GM18951 (cell line): Measurements from ENCODE around the gene KRT1.

ENCODE experiments used
- POLR2A ChIP-seq: IDR thresholded peaks from 4 replicates; pipeline ENCODE4 v1.6.1; 2011; ENCODE audit warnings: mild to moderate bottlenecking; ENCODE audit not compliant: insufficient read length, insufficient read depth; ENCODE audit errors: extremely low read depth
- in situ Hi-C: fragments of 300-500 bp; cut with MboI; formaldehyde crosslinking; loops from one replicate; pipeline ENCODE4 v1.12.0; 2022; ENCODE audit warnings: low sequenced_read_pairs, mixed read lengths, inconsistent platforms; ENCODE audit not compliant: unreplicated experiment

The KRT1 gene

DNA sequence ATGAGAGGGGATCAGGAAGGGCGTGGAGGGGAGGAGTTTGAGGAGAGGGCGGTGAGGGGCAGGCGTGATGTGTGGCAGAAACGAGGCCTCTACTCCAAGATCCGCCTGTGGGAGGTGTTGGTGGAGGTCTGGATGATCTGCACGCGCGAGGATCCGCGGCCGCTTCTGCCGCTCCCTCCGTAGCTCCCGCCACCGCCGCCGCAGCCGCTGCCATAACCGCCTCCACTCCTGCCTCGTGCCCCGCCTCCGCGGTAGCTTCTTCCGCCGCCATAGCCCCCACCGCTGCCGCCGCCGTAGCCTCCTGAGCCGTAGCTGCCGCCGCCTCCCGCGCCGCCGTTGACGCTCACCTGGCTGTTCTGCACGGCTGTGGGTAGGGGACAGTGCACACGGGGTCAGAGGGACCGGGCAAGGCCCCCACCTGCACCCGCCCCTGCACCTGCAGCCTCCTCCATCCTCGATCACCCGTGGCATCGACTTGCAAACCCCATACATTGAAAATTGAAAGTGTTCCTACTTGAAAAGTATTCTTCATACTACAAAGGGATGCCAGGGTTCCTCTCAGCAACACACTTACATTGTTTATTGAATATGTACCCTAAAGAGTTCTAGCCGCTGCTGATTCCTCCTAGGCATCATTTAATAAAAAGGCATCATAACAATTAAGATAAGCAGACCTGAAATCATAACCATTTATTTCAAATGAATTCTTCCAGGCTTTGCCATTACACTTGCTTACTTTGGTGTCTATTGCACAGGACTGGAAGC is 11.1 kb upstream of the KRT1 start:
- in situ Hi-C loops: no loop called here
- TF ChIP-seq POLR2A: no peak

DNA sequence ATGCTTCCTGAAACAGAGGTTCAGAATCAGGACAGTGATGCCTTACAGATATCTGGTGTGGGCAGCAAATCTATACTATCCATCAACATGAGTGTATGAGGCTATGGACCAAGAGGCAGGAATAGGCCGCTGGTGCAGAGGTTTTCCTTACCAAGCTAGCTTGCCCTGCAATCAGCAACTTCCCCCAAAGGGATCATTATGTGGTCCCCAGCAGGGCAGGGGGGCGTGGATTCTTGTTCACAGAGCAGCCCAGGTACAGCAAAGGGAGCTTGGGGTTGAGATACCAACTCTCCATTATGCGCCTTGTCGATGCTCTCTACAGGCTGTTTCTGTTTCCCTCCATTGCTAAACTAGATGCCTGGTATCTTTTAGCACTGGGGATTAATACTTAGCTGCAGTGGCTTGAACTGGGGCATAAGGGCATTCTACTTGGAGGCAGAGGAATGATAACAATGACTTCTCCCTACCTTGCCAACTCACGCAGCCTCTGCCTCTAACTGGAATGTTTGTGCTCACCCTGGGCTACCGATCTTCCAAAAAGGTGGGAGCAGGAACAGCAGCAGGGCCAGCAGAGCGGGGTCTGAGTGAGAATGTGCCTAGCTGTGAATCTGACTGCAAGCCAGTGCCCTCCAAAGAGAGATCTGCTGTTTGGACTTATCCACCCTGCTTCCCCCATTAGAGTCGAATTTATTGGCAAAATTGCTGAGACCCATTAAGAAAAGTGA is 10.3 kb upstream of the KRT1 start:
- in situ Hi-C loops: no loop called here
- no peak for TF ChIP-seq POLR2A

DNA sequence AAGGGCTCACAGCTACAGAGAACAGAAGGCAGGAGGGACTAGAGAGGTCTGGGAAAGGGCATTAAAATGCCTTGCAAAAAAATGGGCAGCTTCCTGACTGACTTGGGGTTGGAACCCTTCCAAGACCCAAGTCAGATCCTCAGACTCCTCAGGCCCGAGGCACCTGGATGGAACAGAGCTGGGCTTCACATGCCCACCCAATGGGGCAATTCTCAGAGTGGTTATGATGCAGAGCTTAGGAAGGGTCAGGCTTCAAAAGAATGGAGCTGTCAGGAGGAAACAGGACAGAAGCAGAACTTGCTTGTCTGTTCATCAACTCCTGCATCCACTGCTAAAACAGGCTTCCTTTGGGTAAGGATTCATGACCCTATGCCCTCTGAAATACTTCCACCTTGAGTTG is 9.7 kb upstream of the KRT1 start:
- in situ Hi-C loops: no loop called here
- no peak for TF ChIP-seq POLR2A

DNA sequence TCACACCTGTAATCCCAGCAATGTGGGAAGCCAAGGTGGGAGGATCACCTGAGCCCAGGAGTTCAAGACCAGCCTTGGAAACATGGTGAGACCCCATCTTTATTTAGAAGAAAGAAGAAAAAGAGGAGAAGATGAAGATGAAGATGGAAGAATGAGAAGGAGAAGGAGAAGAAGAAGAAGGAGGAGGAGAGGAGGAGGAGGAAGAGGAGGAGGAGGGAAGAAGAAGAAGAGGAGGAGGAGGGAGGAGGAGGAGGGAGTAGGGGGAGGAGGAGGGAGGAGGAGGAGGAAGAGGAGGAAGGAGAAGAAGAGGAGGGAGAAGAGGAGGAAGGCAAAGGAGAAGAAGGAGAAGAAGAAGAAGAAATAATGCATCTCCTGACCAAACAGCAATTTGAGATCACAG is 9.0 kb upstream of the KRT1 start:
- no peak for TF ChIP-seq POLR2A
- in situ Hi-C loops: no loop called here

DNA sequence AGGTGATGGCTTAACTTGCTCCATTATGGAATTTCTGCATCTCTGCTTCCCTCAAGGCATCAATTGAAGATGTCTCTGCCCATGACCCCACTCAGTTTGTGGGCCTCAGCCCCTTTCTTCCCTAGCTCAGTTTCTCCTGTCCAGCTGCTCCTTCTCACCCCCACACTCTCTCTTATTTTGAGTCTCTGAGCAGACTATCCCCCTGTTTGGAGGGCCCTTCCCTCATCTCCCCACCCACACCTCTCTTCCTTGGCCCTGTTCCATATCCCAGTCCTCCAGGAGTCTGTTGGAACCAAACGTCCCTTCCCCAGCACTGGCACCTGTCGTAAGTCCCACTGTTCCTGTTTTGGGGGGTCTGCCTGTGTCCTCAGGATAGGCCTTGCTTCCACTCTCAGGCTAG is 8.3 kb upstream of the KRT1 start:
- in situ Hi-C loops: no loop called here
- no peak for TF ChIP-seq POLR2A

DNA sequence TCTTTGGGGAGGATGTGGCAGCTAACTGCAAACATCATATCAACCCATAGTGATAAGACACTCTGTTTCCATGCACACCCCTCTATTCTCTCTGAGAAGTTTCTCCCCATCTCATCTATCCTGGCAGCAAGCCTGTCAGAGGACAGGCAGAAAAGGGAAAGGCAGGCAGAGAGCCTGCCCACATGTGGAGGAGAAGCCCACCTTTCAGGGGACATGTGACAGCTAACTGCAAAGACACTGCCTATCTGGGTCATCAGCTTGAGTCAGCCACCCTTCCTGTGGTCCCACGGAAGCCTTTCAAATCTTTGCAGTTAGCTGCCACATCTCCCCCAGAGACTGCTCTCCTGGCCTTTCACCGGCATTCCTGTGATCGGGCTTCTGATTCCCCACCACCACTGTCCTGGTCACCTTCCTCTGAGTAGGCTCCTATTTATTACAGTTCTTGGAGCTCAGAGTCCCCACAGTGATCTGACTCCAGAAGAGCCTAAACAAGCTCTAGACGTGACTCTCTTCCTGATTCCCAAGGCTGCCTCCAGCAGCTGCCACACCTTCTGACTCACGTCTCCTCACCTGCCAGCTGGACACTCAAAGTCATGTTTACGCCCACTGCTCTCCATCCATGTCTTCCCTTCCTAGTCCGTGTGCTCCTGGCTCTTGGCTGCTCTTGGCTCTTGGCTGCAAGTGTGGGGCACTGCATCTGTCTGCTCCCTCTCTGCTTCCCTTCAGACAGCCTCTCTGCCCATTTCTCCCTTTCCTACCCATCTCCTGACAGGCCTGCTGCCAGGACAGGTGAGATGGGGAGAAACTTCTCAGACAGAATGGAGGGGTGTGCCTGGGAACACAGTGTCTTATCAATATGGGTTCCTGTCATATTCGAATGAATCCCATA is 7.5 kb upstream of the KRT1 start:
- no peak for TF ChIP-seq POLR2A
- in situ Hi-C loops: no loop called here

DNA sequence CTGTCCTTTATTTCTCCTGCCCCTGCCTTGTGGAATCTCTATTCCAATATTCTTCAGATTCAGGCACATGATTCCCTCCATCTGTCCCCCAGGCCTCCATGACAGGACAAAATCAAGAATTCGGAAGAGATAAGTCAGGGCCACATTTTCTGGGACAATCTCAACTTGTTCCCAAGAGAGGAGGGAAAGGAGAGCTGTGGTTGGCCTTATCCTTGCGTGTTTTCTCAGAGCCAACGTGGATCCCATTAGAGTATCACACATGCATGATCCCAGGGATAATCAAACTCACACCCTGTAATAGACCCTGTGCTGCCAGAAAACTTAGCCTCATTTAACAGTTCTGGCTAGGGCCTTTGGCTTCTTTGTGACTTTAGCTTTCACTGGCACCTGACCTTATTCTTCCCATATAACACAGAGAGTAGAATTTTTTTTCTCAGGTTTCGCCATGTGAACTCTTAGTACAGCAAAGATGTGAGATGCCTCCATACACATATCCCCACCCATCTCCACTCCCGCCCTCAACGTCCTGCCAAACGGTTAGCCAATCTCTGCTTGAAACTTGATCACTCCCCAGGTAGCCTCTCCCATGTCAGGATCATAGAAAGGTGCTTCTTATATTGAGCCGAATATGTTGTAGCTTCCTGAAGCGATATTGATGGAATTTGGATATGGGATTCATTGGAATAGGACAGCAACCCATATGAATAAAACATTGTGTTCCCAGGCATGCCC is 6.7 kb upstream of the KRT1 start:
- TF ChIP-seq POLR2A: no peak
- in situ Hi-C loops: no loop called here

DNA sequence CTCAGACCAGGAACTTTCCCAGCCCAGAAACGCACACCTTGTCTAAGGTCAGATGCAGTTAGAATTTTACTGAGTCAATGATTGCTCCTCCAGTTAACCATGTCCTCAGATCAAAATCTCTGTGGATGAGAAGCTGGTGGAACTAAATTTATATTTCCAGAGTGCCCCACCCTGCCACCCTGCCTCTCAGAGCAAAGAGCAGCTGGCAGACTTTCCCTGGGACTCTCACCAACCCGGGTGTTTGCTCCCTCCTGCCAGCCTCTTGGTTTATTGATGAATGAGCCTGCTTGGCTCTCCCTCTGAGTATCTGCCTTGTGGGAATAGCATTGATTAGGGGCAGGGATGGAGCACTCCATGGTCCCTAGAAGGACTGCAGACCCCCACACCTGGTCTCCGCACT is 5.9 kb upstream of the KRT1 start:
- in situ Hi-C loops: no loop called here
- TF ChIP-seq POLR2A: no peak

DNA sequence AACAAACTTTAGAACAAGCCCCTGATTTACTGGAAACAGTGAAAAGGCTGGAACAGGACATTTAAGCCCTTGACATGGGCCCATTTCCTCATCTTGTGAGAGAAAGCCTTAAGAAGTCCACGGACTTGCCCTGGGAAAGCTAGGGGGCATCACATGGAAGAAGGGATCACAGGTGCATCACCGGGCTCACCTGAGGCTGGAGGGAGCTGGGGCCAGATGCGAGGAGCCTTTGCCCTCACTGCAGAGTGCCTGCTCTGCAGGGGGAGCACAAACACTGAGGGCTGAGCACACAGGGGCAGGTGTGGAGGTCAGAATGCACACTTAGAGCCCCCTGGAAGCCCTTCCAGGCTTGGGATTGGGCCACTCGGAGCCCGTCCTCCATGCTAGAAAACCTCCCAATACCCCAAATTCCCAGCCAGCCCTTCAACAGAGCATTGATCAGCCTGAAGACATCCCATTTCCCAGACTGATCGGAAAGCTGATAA is 5.2 kb upstream of the KRT1 start:
- in situ Hi-C loops: no loop called here
- TF ChIP-seq POLR2A: no peak

DNA sequence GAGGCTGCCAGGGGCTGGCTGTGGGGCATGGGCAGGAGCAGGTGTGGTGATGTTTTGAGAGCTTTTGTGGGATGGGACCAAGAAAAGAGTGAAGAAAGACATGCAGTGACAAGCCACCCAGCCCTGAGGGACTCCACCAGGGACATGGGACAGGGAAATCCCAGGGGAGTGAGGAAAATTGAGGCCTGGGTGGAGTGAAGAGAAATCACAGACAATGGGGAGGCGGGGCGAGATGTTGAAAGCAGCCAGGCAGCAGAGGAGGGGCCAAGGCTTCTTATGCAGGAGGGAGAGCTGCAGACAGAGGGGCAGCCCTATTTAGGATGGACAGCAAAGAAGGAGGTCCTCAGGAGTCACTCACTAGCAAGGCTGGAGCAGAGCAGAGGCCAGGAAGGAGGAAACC is 4.2 kb upstream of the KRT1 start:
- no peak for TF ChIP-seq POLR2A
- in situ Hi-C loops: no loop called here

DNA sequence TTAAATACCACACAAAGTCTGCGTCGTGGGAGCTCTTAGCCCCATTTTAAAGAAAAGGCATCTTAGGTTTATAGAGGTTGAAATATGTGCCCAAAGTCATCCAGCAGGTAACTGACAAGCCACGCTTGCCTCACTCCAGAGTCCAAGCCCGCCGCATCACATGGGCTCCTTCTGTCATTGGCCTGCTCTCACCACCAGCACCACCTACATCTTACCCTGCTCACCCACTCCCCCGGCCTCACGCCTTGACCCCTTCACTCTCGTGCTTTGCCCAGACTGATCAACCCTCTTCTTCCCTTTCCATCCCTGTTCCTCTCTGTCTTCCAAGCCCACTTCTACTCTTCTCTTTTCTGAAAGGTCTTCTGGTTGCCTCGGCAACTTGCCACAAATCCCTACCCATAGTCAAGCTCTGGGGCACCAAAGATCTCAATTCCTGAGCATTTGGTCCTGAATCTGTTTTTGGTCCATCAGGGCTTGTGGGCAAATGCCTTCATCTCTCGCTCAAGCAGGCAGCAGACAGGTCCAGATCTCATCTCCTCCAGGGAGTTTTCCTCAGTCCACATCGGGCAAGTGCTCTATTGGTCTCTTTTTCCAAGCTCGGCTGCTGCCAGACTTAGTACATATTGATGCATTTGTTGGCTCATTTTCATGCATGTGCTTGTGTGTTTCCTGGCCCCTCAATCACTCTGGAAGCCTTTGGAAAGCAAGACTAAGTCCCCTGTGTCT is 3.5 kb upstream of the KRT1 start:
- in situ Hi-C loops: no loop called here

DNA sequence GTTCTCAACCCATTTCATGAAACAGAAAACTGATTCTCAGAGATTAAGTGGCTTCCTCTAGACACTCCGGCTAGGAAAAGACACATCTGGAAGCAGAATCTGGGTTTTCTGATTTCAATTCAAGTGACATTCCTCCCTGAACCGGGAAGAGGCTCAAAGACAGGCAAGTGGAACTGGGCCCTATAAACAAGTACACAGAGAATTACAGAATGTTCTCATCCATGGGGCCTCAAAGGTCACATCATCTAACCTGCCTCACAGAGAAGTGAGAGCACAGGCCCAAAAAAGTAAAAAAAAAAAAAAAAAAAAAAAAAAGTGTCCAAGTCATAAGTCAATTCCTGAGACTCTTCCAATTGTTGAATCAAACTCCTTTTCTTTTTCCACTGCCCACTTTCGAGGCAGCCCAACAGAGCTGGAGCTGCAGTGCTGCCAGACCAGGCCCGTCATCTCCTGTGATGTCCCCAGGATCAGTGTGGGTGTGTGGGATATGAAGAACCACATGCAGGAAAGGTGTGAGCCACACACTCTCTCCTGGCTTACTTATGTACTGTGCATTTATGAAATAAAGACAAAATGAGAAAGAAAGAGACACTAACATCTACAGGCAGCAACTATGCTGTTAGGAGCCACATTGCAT is 2.8 kb upstream of the KRT1 start:
- TF ChIP-seq POLR2A: no peak
- in situ Hi-C loops: no loop called here

More for the DNA sequence above, 3.5 kb upstream of the KRT1 start:
- TF ChIP-seq POLR2A: no peak
